ENCODE measurements around the gene MAPKAP1.

The MAPKAP1 gene

GRCh38 chr9:125484350-125485282 is 222.4 kb downstream of the MAPKAP1 start:
- no peak for DNase-seq (ENCODE audit: low spot score)

DNA sequence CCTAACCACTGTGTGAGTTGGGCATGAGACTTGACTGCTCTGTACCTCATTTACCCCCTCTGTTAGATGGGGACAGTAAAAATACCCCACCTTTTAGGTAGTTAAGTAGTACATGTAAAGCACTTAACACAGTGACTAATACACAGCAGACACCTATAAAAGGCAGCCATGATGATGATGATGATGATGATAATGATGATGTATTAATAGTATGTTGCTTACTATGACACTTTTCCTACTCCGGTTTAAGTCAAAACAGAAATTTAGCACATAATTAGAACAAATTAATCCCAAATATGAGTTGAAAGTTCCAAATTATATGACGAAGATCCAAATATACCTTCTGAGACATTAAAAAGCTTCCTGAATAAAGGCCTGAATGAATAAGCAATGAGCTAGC is 223.3 kb downstream of the MAPKAP1 start:
- DNase-seq (ENCODE audit: low spot score) = no peak

GRCh38 chr9:125479846-125480615 is 227.0 kb downstream of the MAPKAP1 start:
- no peak for DNase-seq (ENCODE audit: low spot score)

- no peak for DNase-seq (ENCODE audit: low spot score)
Measured at GRCh38 chr9:125477089-125477544, 229.9 kb downstream of the MAPKAP1 start.

DNA sequence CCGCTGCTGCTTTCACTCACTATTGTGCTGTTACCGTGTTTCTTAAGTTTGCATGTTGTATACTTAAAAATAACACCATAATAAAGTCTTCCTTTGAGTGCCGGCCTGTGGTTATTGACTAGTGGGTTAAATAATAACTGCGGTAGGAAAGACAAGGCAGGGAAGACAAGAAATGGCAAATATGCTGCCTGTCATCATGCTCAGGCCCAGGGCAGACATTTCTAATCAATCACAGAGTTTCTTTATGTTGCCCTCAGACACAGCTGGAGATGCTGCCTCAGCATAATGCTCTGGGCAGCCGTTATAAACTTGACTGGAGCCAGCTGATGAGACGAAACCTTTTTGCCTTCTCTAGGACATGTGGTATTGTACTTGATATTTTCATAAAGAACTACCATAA is 230.4 kb downstream of the MAPKAP1 start:
- DNase-seq (ENCODE audit: low spot score) = no peak

DNA sequence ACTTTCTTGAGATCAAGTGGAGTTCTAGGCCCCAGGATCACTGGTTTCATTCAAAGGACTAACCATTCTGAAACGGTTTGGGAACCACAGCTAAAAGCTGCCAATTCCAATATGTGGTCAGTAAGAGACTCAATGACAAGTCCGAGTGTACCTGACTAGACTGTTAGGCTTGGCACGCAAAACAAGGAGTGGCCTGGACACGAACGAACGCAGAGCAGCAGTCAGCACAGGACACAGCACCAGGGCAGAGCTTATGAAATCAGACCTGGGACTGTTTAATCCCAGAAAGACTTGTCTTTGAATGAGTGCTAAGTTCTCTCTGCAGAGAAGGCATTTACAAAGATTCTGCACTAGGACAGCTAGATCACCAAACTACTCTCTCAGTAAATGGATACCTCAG is 231.6 kb downstream of the MAPKAP1 start:
- DNase-seq (ENCODE audit: low spot score) = no peak

GRCh38 chr9:125472926-125473701 is 233.9 kb downstream of the MAPKAP1 start:
- no peak for DNase-seq (ENCODE audit: low spot score)

- no peak for DNase-seq (ENCODE audit: low spot score)
Measured at GRCh38 chr9:125472562-125472925, 234.5 kb downstream of the MAPKAP1 start.

DNA sequence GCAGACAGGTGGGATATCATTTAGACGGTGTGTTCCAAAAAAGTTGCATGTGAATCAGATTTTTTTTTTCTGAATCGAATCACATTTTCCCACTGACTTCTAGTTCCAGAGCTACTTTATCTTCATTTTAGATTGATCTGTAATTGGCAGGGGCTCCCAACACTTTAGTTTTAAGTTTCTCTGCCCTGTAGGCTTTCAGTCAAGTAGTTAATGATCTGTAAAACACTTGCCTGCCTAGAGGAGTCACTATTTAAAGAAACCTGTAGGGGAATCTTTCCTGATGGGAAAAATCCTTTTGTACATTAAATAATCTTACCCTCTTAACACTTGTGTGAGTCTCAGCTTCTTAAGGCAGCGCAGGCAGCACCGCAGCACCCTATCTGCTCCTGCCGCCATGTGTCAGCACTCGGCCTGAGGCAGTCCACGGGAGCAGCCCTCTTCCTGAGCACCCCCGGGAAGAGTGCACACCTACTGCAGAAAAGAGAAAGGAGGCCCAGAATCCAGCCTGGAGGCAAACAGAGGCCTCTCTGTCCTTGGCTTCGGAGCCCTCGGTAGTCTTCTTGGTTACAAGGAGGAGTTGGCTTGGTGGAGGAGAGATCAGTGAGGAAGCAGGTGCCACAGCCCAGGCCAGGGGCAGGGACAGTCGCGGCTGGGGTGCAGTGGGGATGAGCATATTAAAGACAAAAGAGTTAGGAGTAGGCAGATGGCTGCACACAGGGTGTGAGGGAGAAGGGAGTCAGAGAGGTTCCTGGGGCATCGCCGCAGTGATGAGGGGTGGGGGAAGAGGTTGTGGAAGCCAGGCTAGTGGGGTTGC is 236.0 kb downstream of the MAPKAP1 start:
- DNase-seq (ENCODE audit: low spot score) = no peak

DNA sequence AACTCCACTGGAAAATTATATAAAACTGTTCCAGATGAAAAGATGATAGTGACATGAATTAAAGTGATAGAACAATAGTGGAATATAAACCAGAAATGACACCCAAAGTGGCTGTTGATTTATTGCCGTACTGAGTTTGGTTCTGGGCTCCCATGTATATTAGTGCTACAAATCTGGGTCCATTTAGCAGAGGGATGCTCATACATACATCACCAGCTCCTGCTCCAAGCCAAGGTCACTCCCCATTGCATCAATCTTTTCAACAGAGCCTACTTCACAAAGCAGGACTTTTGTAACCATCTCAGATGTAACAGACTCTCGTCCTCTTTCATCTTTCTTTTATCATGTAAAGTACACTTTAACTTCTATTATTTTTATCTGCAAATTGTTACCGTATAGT is 236.8 kb downstream of the MAPKAP1 start:
- DNase-seq (ENCODE audit: low spot score) = no peak

GRCh38 chr9:125468646-125469045 is 238.4 kb downstream of the MAPKAP1 start:
- DNase-seq (ENCODE audit: low spot score) = no peak

DNA sequence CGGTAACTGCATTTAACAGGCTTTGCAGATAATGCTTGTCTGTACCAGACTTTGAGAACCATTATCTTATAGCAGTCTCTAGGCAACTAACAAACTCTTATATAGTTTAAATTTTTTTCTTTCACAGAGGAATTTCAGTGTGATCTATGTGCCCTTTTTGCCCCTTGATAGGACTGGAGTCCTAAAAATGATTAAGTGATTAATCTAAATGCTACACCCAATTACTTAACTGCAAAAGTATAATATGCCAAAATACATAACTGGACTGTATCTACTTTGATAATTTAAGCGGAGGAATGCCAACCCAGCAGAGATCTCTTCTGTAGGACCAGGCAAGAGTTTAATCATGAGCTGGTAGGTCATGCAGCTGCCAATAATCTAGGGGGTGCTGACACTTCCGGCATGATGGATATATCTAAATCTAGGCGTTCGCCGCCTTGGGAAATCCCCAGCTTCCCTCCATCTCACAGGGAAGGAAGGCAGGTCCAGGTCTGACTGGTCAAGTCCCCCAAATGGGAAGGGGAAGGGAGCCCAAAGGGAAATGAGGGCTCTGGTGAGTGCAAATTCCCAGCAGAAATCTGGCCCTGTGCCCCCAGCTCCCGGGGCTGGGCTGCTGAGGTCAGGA is 239.8 kb downstream of the MAPKAP1 start:
- DNase-seq (ENCODE audit: low spot score) = no peak

DNA sequence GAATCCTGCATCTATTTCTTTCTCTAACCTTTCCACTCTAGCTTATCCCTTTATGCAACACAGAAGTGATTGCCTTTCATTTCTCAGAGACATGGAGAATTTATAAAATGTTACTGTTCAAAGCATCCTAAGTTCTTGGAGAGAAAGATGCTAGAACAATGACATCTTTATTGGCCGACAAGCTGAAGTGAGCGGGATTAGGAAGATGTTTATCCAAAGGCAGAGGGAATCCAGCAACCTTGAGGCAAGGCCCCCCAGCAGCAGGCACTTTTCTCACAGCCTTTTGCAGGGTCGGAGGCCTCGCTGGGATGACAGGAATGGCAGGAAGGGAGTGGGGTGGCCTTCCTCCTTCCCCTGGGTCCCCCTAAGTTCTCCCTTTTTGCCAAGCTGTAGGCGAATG is 240.6 kb downstream of the MAPKAP1 start:
- DNase-seq (ENCODE audit: low spot score) = no peak

DNA sequence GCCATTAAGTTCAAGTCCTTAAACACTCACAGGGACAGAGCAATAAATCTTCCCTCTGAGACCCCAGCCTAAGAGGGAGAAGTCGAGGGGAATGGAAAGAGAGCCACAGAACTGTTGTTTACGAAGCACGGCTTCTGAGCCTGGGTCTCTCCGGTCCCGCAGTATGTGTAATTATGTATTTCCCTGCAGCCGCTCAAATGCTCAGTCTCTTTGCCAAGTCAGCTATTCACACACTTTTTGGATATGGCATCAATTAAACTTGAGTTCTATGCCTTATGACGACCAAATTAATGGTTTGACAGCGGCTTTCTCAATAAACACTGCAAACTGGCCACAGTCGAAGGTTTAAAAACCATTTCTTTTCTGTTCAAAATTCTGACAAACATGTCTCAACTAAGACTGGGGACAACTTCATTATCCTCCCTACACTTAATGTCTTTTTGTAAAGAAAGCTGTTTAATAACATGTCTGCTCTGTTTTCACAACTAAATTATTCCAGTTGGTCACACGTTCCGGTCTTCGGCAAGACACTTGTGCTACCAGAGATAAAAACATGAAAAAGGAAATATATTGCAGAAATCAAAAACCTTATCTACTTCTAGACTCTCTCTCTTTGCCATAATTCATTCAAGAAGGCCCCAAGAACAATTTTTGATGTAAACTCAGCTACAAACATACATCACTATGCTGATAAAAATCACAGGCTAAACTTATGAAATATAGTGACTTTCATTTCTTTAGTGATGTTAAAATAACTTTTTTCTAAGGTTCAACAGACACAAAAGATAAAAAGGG is 242.2 kb downstream of the MAPKAP1 start:
- no peak for DNase-seq (ENCODE audit: low spot score)

- no peak for DNase-seq (ENCODE audit: low spot score)
Measured at GRCh38 chr9:125463926-125464325, 243.1 kb downstream of the MAPKAP1 start.

DNA sequence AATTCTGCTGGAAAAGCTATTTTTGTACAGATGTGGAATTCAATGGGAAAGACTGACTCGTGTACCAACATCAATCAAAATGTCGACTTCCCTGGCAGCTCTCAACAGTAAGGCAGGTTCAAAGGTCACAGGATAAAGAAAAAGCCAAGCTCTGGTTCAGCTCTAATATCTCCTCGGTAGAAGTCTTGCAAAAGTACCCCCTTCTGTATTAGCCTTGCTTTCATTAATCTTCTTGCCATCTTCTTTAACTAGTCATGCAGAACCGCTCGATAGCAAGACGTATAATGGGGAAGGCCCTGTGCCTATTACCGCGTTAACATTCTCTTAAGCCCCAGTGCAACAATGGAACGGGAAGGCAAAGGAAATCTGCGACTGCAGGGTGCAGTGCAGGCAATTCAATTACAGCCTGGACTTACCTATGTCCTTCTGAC is 244.1 kb downstream of the MAPKAP1 start:
- DNase-seq (ENCODE audit: low spot score) = no peak

DNA sequence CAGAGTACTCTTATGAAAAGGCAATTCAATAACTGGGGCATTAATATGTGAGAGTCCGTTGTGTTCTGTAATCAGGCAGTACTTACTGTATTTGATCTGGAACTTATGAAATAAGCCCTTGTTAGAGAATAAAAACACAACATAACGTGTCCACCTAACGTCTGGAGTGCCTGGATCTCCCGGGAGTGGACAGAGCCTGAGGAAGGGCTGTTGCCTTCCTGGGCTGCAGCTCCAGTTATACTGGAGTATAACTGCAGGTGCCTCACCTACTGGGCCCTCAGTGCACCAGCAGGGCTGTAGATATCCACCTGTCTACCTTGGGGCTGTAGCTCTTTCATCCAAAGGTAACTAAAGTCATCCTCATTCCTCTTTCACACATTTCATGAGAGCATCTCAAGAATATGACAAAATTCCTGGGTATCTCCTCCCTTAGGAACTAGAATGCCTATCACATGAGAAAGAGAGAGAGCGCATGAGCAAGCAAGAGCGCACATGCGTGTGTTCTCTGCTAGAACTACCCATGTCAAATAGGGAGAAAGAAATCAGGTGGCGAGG is 245.3 kb downstream of the MAPKAP1 start:
- DNase-seq (ENCODE audit: low spot score) = no peak

DNA sequence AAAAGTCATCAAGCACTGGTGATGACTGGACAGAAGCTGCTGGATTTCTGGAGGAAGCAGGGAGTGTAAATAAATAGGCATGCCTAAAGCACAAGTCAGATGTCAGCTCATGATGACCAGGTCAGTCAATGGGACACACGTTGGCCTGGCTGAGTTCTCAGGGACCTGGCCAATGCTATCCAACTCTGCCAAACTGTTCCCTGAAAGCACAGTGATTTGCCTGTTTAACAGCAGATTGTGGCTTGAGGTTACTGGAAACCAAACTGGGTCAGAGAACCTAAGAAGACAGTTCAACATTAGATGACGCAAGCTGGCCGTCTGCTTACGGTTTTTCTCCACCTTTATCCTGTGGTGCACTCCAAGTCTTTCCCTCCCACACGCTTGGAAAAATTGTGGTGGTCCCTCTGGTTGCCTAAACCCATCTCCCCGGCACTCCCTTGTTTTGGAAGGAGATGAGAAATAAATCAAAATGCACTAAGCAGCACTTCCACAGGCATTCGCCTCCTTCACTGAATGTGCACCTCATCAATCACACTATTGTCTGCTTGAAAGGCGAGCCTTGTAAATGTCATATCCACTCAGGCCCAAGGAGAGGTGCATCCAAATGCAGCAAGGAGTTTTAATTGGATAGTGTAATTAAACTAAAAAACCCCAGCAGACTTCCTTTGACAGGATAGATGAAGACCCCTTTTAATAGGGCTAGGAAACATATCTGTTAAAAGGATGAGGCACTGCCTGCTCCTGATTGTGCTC is 245.9 kb downstream of the MAPKAP1 start:
- DNase-seq (ENCODE audit: low spot score) = no peak

GRCh38 chr9:125460346-125460745 is 246.7 kb downstream of the MAPKAP1 start:
- DNase-seq (ENCODE audit: low spot score) = no peak
